Breast epithelium (tissue), 4 donors: Measurements from ENCODE around the gene OR8B8. TPM values are rescaled to one million over a fixed set of nuclear protein-coding genes. Genes with fewer than 3 reads are reported as not detected.

Experiments used
- DNase-seq, 2 donors: peaks; one replicate each; pipeline ENCODE4 v3.0.0-alpha.2; 2019; ENCODE audit warnings: low spot score in 2 of 2
- H3K27ac ChIP-seq, 2 donors: fragments of 200-600 bp; sonication (generic) in 1 of 2; one replicate each; pipeline ENCODE4 v1.5.1; 2016 to 2019; ENCODE audit warnings: mild to moderate bottlenecking in 1 of 2
- H3K27me3 ChIP-seq, 2 donors: fragments of 200-600 bp; sonication (generic) in 1 of 2; one replicate each; pipeline versions ENCODE4 v1.5.1 to v1.6.0; 2017 to 2019; ENCODE audit warnings: control low read depth in 1 of 2, mild to moderate bottlenecking in 1 of 2
- H3K36me3 ChIP-seq: fragments of 200-600 bp; one replicate; pipeline ENCODE4 v1.5.1; 2019
- H3K4me1 ChIP-seq, 2 donors: fragments of 200-600 bp; sonication (generic); one replicate each; pipeline ENCODE4 v1.5.1; 2016 to 2019; ENCODE audit warnings: control low read depth in 1 of 2
- H3K4me3 ChIP-seq, 3 donors: fragments of 200-600 bp; sonication (generic); 1 replicate in 2 of 3; 2 replicates in 1 of 3; pipeline ENCODE4 v1.5.1; 2016 to 2019; ENCODE audit warnings: mild to moderate bottlenecking in 3 of 3, moderate library complexity in 2 of 3
- H3K9me3 ChIP-seq, 2 donors: fragments of 200-600 bp; sonication (generic) in 1 of 2; one replicate each; pipeline ENCODE4 v1.5.1; 2016 to 2019; ENCODE audit warnings: control low read depth in 1 of 2
- CTCF ChIP-seq, 3 donors: fragments of 450-650 bp; IDR thresholded peaks; one replicate each; pipeline ENCODE4 v1.5.1; 2016 to 2017; ENCODE audit warnings: antibody characterized with exemption in 3 of 3, mild to moderate bottlenecking in 3 of 3, moderate library complexity in 3 of 3
- POLR2A ChIP-seq: fragments of 450-650 bp; IDR thresholded peaks from one replicate; pipeline ENCODE4 v1.6.1; 2016; ENCODE audit warnings: antibody characterized with exemption, mild to moderate bottlenecking, moderate library complexity
- POLR2AphosphoS5 ChIP-seq, 3 donors: sonication (generic); formaldehyde crosslinking; IDR thresholded peaks; one replicate each; pipeline ENCODE4 v1.6.1; 2017; ENCODE audit warnings: antibody characterized with exemption in 3 of 3
- intact Hi-C: fragments of 100-400 bp; cut with DNase I; formaldehyde crosslinking; loops from one replicate; pipeline ENCODE4 v1.15.1; 2023; ENCODE audit warnings: low total_unique reads
- total RNA-seq, 3 donors: library from RNA; depleted of rRNA; stranded (reverse); fragments of >200 nt; gene quantifications; one replicate each; pipeline ENCODE4 v1.1.0, GENCODE V29; 2016

Gene OR8B8
- total RNA-seq, 3 donors from 2014 or later: not detected

DNA sequence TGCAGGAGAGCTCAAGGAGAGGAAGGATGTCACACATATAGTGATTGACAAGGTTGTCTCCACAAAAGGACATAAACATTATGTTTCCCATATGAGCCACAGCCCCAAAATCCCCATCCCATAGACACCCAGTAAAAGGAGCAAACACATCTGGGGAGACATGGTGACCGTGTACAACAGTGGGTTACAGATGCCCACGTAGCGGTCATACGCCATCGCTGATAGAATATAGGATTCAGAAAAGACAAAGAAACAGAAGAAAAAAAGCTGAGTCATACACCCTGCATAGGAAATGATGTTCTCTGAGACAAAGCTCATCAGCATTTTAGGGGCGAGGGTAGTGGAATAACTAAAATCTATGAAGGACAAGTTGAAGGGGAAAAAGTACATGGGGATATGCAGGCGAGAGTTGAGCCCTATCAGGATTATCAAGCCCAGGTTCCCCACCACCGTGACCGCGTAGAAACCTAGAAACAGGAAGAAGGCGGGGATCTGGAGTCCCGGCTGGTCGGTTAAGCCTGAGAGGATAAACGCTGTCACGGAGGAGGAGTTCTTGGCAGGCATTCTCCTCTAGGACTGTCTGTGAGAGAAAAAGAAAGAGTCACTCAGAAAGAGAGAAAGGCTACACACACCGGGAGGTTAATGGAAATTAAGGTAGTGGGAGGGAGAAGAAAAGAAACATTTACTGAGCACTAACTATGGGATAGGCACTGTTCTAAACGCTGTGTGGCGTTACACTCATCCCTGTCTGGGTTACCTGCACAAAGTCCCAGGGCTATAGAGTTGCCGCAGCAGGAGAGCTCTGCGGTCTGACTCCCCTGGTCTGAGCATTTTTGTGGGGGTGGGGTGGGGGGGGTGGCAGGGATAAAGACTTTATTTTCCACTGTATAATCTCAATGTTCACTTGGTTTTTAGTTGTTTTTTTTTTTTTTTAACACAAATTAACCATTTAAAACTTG, 36.1 kb upstream of the OR8B8 start:
- Histone ChIP-seq H3K9me3 (no peaks in the 10 kb centered on the region), H3K4me3 (peak overlapping the region; percentile 21 to 60 (median 45)), H3K36me3 (no peaks in the 10 kb centered on the region), H3K27ac (peak overlapping the region in 1 of 2 donors; percentile 52), H3K27me3 (no peaks in the 10 kb centered on the region), H3K4me1 (no peaks in the 10 kb centered on the region)
- no peak for TF ChIP-seq POLR2A
- intact Hi-C loops: no loop called here
- DNase-seq: peak in 1 of 2 donors; percentile 24

DNA sequence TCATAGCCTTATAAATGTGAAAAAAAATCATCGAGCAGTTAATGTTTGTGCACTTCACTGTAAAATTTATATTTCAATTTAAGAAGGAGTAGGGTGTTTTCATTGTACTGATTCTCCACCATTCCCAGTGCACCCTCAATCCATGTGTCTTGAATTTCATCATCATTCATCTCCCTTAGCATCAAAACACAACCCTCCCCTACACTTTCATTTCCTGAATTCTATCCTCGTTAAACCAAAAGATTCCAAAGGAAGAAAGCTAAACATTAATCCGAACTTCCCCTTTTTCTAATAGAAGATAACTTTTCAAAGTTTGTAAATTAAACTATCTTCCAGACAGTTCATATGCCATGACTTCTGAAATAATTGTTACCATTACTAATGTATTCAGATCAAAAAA, 34.1 kb upstream of the OR8B8 start:
- Histone ChIP-seq H3K9me3 (no peaks in the 10 kb centered on the region), H3K27ac (no peak overlapping the region), H3K27me3 (no peaks in the 10 kb centered on the region), H3K4me1 (no peaks in the 10 kb centered on the region), H3K4me3 (no peak overlapping the region), H3K36me3 (no peaks in the 10 kb centered on the region)
- DNase-seq: no peak
- TF ChIP-seq CTCF (IDR thresholded peaks at IDR 0.05) (no peak), POLR2A (no peak), POLR2AphosphoS5 (IDR thresholded peaks at IDR 0.05) (no peak)
- intact Hi-C loops: no loop called here

- Histone ChIP-seq H3K27ac (no peak overlapping the region), H3K9me3 (no peaks in the 10 kb centered on the region), H3K4me3 (no peak overlapping the region), H3K4me1 (no peaks in the 10 kb centered on the region), H3K27me3 (no peaks in the 10 kb centered on the region), H3K36me3 (no peaks in the 10 kb centered on the region)
- intact Hi-C loops: no loop called here
- TF ChIP-seq POLR2A: no peak
- TF ChIP-seq CTCF (IDR thresholded peaks at IDR 0.05): no peak
- TF ChIP-seq POLR2AphosphoS5 (IDR thresholded peaks at IDR 0.05): no peak
- DNase-seq: no peak
These were observed 29.8 kb upstream of the OR8B8 start for GRCh38 chr11:124475265-124475664.

- Histone ChIP-seq H3K27ac (no peak overlapping the region), H3K27me3 (no peaks in the 10 kb centered on the region), H3K4me1 (no peaks in the 10 kb centered on the region), H3K9me3 (no peaks in the 10 kb centered on the region), H3K4me3 (no peak overlapping the region), H3K36me3 (no peaks in the 10 kb centered on the region)
- no peak for DNase-seq
- no peak for TF ChIP-seq CTCF (IDR thresholded peaks at IDR 0.05)
- no peak for TF ChIP-seq POLR2AphosphoS5 (IDR thresholded peaks at IDR 0.05)
- TF ChIP-seq POLR2A: no peak
- intact Hi-C loops: no loop called here
These were observed 29.3 kb upstream of the OR8B8 start for GRCh38 chr11:124474779-124475178.

DNA sequence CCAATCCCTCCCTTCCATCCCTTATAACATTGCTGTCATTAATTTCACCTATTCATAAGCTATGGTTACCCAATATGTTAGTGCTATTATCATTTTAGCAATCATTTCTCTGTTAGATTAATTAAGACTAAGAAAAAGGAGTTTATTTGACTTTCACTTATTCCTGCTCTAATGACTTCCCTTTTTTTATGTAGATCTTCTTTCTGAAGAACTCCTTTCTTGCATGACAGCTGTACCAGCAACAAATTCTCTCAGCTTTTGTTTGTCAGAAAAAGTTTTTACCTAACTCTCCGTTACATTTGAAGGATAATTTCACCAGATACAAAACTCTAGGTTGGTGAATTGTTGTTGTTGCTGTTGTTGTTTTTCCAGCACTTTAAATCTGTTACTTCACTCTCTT, 28.6 kb upstream of the OR8B8 start:
- no peak for DNase-seq
- Histone ChIP-seq H3K9me3 (no peaks in the 10 kb centered on the region), H3K27ac (no peak overlapping the region), H3K27me3 (no peaks in the 10 kb centered on the region), H3K4me1 (no peaks in the 10 kb centered on the region), H3K36me3 (no peaks in the 10 kb centered on the region), H3K4me3 (no peak overlapping the region)
- no peak for TF ChIP-seq CTCF (IDR thresholded peaks at IDR 0.05)
- TF ChIP-seq POLR2AphosphoS5 (IDR thresholded peaks at IDR 0.05): no peak
- TF ChIP-seq POLR2A: no peak
- intact Hi-C loops: no loop called here
